ES-I3 (cell line): ENCODE measurements around the gene SPATA16.
"Not testable (repeated sequence)": the region's sequence is repeated elsewhere in the genome, so short reads cannot be mapped to it uniquely, and the experiment has no call there.

ENCODE experiments used
- H3K36me3 ChIP-seq: 2 replicates; pipeline ENCODE4 v1.6.1; 2013; ENCODE audit warnings: mild to moderate bottlenecking, low read length, control low read depth, moderate library complexity; ENCODE audit not compliant: insufficient read depth
- H3K4me1 ChIP-seq: 2 replicates; pipeline ENCODE4 v1.6.1; 2013; ENCODE audit warnings: mild to moderate bottlenecking, control low read depth, low read length; ENCODE audit not compliant: insufficient read depth
- H3K9ac ChIP-seq: 2 replicates; pipeline ENCODE4 v1.6.1; 2013; ENCODE audit warnings: low read depth, mild to moderate bottlenecking, low read length, moderate library complexity
- H3K9me3 ChIP-seq: 2 replicates; pipeline ENCODE4 v1.6.1; 2013; ENCODE audit warnings: mild to moderate bottlenecking, low read length, moderate library complexity; ENCODE audit not compliant: control insufficient read depth, insufficient read depth

The SPATA16 gene

DNA sequence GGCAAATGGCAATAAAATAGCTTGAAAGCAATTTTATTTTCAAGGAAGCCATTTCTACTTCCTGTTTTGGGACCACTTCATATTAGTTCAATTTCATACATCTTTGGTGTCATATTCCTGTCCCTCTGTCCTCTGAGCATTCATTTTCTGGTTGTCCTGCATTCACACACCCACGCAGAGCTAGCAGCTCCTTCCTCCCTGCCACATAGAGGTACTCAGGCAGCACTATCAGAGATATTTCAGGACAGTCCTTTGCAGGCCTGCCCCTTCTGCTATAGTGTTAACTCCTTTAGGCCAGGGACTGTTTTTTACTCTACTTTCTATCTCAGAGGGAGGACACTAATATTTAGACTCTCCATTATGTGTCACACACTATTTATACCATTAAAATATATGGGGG, 258.5 kb downstream of the SPATA16 start:
- Histone ChIP-seq H3K4me1 (no peaks in the 10 kb centered on the region), H3K36me3 (no peaks in the 10 kb centered on the region), H3K9me3 (peaks cover 5% of the 10 kb centered on the region), H3K9ac (no peak overlapping the region)

DNA sequence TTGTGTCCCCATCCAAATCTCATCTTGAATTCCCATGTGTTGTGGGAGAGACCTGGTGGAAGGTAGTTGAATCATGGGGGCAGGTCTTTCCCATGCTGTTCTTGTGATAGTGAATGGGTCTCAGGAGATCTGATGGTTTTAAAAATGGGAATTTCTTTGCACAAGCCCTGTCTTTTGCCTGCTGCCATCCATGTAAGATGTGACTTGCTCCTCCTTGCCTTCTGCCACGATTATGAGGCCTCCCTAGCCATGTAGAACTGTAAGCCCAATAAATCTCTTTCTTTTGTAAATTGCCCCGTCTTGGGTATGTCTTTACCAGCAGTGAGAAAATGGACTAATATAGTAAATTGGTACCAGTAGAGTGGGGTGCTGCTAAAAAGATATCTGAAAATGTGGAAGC, 261.7 kb downstream of the SPATA16 start:
- H3K9me3 ChIP-seq, H3K36me3 ChIP-seq, H3K9ac ChIP-seq: not testable (repeated sequence)
- H3K4me1 ChIP-seq, result peaks cover 26% of the 10 kb centered on the region

DNA sequence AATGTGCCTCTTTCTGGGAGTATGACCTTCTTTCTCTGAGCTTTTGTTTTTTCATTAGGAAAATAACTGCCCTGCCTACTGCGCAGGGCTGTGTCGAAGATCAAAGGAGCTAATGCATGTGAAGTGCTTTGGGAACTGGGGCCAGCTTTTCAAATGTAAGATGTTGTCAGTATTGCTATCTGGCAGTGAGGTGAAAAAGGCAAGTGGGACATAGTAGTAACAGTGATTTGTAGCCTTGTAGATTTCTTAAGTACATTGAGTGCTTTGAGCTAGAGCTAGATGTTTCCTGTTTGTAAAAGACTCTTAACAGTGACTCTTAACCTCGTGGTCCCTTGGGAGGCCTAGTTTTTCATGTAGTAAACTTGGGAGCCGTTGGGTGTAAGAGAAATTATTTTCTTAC, 264.0 kb downstream of the SPATA16 start:
- H3K36me3 ChIP-seq, result no peaks in the 10 kb centered on the region
- no peak overlapping the region for H3K9ac ChIP-seq
- peaks cover 5% of the 10 kb centered on the region; the same call in 1 of the 2 replicates for H3K9me3 ChIP-seq

DNA sequence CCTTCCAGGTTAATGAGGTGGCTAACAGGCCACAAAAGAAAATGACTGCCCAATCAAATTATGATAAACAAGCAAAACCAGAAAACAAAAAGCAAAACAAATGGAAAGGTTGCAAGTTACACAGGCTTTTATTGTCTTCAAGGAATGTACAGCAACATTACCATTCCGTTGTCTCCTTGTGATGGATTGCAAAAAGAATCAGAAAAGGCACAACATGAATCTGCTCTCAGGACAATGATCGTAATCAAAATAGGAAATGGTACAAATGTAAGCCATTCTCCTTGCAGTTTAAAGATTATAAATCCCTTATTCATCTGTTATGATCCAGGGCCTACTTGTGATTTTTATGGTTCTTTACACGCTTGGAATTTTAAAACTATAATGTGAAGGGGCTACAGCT, 264.7 kb downstream of the SPATA16 start:
- no peaks in the 10 kb centered on the region for H3K36me3 ChIP-seq
- H3K4me1 ChIP-seq, result peaks cover 26% of the 10 kb centered on the region
- H3K9me3 ChIP-seq, result peaks cover 3% of the 10 kb centered on the region; the same call in 1 of the 2 replicates
- no peak overlapping the region for H3K9ac ChIP-seq

More for the DNA sequence above, 264.0 kb downstream of the SPATA16 start:
- H3K4me1 ChIP-seq, result peaks cover 26% of the 10 kb centered on the region

DNA sequence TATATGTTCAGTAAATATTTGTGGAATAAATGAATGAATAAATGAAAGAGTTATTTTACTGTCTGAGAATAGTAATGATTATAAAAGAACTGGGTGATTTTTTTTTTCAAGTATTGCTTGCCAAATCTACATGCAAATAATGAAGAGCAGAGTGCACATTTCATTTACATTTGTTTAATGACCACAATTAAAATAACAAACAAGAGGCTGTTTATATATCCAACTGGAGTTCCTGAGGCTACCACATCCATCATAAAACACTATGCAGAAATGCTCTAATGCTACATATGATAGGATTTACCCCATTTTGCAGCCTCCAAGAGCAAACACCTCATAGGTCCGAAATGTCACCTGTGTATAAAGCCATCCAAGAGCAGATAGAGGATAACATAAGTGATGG, 266.0 kb downstream of the SPATA16 start:
- Histone ChIP-seq H3K9ac (no peak overlapping the region), H3K9me3 (no peaks in the 10 kb centered on the region), H3K4me1 (peaks cover 26% of the 10 kb centered on the region), H3K36me3 (no peaks in the 10 kb centered on the region)

DNA sequence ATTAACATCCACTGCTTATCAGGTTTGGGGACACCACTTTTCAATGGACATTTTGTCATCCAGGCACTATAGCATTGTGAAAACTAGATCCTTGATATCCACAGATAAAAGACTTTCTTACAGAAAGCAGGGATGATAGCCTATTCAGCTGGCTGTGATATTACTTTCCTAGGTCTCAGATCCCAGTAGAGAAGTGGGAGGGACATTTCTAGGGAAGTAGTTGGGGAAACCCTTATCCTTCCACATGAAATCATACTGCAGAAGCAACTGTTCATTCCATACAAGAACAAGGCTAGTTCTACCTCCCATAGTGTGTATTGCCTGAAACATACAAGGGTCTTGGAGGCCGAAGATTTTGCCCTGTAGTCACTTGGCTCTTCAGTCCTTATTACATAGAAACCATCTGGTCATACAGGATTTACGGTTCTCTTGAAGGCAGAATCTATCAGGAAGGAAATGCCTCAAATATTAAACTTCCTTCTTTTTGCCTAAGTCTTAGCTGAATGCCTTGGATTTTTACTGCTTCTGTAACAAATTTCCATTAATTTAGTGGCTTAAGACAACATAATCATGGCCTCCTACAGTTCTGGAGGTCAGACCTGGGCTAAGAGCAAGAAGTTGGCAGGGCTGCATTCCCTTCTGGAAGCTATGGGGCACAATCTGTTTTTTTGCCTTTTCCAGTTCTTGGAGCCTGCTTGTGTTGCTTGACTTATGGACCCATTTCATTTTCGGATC, 271.1 kb downstream of the SPATA16 start:
- peaks cover 5% of the 10 kb centered on the region; the same call in 1 of the 2 replicates for H3K4me1 ChIP-seq
- H3K9ac ChIP-seq, result no peak overlapping the region
- no peaks in the 10 kb centered on the region for H3K9me3 ChIP-seq
- no peaks in the 10 kb centered on the region for H3K36me3 ChIP-seq

DNA sequence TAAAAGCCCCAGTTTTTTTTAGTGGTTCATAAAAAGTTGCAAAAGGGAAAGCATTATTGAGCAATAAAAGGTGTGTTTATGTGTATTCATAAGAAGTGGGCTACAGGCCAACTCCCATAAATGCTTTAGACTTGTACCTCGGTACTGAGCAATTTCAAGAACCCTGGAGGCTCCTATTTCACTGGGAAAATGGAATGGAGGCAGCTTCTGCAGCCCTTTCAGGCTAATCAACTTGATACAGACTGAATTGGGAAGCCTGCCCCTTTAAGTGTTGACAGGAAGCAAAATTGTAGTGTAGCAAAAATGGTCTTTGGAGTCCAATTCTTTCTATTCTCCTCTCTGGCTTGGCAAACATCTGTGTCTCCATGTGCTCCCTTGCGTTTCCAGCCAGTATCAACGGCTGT, 271.7 kb downstream of the SPATA16 start:
- Histone ChIP-seq H3K36me3 (no peaks in the 10 kb centered on the region), H3K9ac (no peak overlapping the region), H3K9me3 (no peaks in the 10 kb centered on the region), H3K4me1 (no peaks in the 10 kb centered on the region)

DNA sequence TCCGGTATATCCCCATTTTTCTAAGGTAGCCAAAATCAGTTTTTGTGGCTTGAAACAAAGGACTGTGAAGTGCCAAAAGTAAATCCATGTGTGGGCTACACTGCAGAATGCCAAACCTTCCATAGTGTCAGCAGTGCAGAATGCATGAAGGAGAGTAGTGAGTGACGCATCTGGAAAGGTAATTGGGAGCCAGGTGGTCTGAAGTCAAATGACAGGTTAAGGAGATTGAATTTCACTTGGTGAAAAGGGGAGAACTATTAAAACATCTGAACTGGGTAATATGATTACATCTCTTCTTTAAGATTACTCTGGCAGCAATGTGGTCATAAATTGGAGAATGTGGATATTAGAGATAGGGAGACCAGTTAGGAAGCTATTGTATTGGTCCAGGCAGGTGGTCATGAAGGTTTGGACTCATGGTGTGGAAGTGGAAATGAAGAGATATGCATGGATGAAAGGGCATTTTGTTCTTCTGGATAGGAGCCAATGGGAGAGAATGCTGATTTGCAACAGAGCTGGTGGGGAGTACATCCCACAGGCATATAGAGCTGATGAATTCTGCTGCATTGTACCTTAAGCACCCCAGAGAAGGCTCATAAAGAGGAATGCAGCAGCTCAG, 272.3 kb downstream of the SPATA16 start:
- H3K9me3 ChIP-seq, result no peaks in the 10 kb centered on the region
- no peaks in the 10 kb centered on the region for H3K36me3 ChIP-seq
- no peaks in the 10 kb centered on the region for H3K4me1 ChIP-seq
- no peak overlapping the region for H3K9ac ChIP-seq

DNA sequence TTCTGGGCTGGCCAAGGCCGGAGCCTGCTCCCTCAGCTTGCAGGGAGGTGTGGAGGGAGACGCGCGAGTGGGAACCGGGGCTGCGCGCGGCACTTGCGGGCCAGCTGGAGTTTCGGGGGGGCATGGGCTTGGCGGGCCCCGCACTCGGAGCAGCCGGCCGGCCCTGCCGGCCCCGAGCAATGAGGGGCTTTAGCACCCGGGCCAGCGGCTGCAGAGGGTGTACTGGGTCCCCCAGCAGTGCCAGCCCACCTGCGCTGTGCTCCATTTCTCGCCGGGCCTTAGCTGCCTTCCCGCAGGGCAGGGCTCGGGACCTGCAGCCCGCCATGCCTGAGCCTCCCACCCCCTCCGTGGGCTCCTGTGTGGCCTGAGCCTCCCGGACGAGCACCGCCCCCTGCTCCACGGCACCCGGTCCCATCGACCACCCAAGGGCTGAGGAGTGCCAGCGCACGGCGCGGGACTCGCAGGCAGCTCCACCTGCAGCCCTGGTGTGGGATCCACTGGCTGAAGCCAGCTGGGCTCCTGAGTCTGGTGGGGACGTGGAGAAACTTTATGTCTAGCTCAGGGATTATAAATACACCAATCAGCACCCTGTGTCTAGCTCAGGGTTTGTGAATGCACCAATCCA, 274.2 kb downstream of the SPATA16 start:
- not testable (repeated sequence) for H3K9me3 ChIP-seq, H3K9ac ChIP-seq, H3K36me3 ChIP-seq, H3K4me1 ChIP-seq

DNA sequence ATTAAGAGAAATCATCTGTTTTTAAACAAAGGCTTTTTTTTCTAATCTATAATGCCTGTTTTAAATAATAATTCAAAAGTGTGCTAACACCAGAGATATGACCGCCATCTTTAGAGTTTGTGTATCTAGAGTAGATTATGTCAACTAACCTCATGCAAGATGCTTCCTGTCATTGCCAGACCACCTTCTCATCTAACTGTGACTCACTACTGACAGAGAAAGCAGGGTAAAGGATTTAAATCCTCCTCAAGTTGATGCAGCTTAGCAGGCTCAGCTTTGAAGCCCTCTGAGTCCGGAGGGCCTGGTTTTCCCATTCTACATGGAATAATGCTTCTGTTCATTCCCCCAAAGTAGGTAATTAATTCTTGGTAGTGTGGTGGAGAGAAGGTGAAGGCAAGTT, 282.0 kb downstream of the SPATA16 start:
- Histone ChIP-seq H3K36me3 (no peaks in the 10 kb centered on the region), H3K4me1 (peaks cover 9% of the 10 kb centered on the region), H3K9ac (no peak overlapping the region), H3K9me3 (peaks cover 3% of the 10 kb centered on the region)

DNA sequence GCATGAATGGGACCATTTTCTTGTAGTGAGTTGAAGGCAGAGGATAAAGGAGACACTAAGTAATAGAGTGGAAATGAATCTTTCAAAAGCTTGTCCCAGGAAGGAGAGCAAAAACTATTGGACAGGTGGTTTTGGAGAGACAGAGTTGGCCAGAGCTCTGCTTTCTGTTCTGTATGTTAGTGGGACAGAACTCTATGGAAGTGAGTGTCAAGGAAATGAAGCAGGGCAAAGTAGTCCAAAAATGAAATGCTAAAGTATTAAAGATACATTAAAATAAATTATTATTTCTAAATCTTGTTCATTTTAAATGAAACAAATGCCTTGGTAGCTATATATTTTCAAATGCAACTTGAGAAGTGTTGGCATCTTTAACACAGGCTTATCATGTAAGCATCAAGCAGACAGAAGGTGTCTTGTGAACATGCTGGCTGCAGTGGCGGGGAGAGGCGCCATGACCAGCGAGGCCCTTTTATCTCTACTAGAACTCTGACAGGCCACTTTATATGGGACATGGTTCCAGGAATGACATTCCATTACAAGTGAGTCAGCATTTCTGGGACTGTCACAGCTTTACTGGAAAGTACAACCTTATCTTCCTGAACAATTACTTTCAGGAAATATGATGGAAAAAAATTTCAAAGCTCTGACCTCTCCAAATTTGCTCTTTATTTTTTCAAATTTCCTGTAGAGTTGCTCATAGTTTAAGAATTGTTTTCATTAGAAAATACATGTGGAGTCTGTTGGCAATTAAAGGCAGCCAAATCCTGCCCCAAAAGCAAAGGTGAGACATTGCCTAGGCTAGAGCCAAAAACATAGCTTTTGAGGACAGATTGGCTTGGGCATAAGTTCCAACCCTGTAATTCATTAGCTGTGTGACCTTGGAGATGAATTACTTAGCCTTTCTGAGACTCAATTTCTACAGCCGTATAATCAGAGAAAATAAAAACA, 284.0 kb downstream of the SPATA16 start:
- peaks cover 20% of the 10 kb centered on the region for H3K4me1 ChIP-seq
- H3K36me3 ChIP-seq, result no peaks in the 10 kb centered on the region
- peaks cover 2% of the 10 kb centered on the region for H3K9me3 ChIP-seq
- H3K9ac ChIP-seq, result no peak overlapping the region

DNA sequence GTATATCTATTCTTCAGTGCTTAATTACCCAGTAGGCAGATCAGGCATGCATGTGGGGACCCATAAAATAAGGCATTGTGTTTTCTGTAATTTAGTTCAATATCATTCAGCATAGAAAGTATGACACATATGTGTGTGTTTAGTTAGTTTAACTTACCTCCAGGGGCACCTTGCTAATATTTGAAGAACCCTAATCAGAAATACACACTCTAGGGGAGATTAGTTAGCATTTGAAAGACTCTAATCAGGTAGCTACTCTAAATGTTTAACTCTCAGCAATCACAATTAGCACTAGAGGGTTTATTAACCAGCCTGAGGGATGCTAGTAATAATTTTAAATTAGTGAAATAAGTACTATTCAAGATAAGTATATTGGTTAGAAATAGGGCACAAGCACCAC, 286.0 kb downstream of the SPATA16 start:
- H3K4me1 ChIP-seq, result peaks cover 20% of the 10 kb centered on the region
- H3K9me3 ChIP-seq, result no peaks in the 10 kb centered on the region
- H3K36me3 ChIP-seq, result no peaks in the 10 kb centered on the region
- H3K9ac ChIP-seq, result no peak overlapping the region

DNA sequence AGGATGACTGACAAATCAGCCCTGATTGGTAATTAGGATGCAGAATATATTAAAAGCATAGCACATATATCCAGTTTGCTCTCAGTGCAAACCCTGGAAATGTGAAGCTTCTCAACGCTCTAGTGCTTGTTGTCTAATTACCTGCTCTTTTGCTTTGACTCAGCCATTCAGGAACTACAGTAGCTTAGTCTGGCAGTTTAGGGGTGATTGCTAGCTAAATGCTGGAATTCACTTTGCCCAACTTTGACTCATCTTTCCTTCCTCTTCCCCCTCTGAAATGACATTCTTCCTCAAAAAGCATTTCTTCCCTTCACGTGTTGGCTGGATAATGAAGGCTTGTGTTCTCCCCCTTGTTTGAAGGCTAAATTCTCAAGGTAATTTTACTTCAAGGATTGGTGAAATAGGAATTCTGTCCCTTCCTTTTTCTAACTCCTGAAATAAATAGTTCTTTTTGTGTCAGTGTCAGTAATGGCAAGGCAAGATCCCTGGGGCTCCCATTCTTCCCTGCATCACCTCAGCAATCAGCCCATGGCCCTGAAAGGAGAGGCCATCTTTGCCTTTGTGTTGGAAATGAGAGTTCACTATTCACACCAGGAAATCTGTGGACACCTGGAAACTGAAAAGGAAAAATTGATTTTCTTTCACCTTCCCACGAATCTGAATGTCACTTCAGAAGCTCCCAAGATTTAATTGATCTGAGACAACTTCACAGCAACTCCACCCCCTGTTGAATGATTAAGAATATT, 286.9 kb downstream of the SPATA16 start:
- Histone ChIP-seq H3K36me3 (no peaks in the 10 kb centered on the region), H3K4me1 (peaks cover 20% of the 10 kb centered on the region), H3K9me3 (no peaks in the 10 kb centered on the region), H3K9ac (no peak overlapping the region)

DNA sequence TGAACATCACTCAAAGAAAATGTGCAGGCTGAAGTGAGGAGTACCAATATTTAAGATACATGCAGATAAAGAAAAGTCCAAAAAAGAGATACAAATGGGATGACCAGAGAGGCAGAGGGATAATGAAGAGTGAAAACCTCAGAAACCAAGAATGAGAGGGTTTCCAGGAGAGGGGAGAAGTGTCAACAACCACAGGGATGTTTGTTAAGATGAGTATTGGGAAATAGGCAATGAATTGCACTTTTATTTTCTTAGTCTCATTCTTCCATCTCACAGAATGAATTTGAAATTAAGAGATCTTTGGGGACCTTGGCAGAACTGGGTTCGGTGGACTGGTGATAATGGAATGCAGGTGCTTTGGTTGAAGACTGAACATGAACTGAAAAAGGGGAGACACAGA, 288.0 kb downstream of the SPATA16 start:
- Histone ChIP-seq H3K9ac (no peak overlapping the region), H3K4me1 (peaks cover 20% of the 10 kb centered on the region), H3K36me3 (no peaks in the 10 kb centered on the region), H3K9me3 (no peaks in the 10 kb centered on the region)
